ENCODE measurements around the gene MED17.

The MED17 gene

DNA sequence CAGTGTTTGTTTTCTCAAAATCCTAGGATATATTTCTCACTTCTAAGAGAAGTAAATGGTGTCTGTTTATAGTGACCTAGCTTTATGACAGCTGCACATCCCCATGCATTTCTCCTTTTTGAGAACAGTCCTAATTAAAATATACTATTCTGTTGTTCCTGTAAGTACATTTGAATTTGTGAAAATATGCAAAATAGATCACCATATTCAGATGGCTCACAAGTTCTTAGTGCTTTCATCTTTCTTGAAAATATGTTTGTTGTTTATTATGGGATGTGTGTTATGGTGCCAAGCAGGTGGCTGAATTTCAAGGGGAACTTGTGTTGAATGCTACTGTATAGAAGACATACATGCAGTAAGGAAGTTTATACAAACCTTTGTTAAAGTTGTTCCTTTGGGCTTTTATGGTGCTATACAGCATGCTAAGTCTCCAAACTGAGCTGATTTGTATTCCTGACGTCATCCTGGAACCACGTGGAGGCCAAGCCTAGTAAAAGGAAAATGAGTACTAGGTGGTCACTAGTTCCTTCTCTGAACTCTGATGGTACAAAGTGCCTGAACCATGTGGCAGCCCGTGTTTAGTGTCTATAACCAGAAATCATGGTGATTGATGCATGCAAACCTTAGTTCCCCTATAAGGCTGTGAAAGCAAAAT, 74.2 kb downstream of the MED17 start:
- no peaks in the 10 kb centered on the region for H3K36me3 ChIP-seq (ENCODE audit: control insufficient read depth, insufficient read depth, low read length)
- H3K4me3 ChIP-seq (ENCODE audit: low read depth, low read length) = no peak overlapping the region
- no peak overlapping the region for H3K9ac ChIP-seq
- no peaks in the 10 kb centered on the region for H3K9me3 ChIP-seq (ENCODE audit: control insufficient read depth, low read length)
- no peaks in the 10 kb centered on the region for H3K4me1 ChIP-seq
- no peaks in the 10 kb centered on the region for H3K27me3 ChIP-seq (ENCODE audit: control insufficient read depth, insufficient read depth, low read length)
- H3K79me2 ChIP-seq = no peaks in the 10 kb centered on the region
- TF ChIP-seq CTCF (IDR thresholded peaks at IDR 0.05) = no peak
- no peak overlapping the region for H3K4me2 ChIP-seq (ENCODE audit: low read length)
- no peak overlapping the region for H3K27ac ChIP-seq
- H2AFZ ChIP-seq = no peak overlapping the region

DNA sequence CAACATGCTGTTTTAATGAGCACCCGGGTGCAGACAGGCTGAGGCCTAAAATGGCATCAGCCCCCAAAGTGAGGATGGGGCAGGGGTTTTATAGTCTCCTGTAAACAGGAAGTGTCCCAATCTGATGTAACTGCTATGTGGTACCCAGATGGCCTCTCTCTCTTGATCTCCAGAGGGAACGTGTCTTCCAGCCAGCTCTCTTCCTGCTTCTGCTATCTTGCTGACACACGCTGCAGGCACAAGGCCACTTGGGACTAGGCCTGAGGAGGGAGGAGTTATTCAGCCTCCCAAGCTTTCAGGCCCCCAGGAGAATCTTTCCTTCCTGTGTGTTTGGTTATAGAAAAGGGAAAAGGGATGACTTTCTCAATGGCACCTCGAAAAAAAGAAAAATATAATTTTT, 77.7 kb downstream of the MED17 start:
- Histone ChIP-seq H3K27ac (no peak overlapping the region), H3K9me3 (ENCODE audit: control insufficient read depth, low read length) (no peaks in the 10 kb centered on the region), H3K4me3 (ENCODE audit: low read depth, low read length) (no peak overlapping the region), H3K36me3 (ENCODE audit: control insufficient read depth, insufficient read depth, low read length) (no peaks in the 10 kb centered on the region), H3K9ac (no peak overlapping the region), H3K4me2 (ENCODE audit: low read length) (no peak overlapping the region), H3K4me1 (no peaks in the 10 kb centered on the region), H3K27me3 (ENCODE audit: control insufficient read depth, insufficient read depth, low read length) (no peaks in the 10 kb centered on the region), H2AFZ (no peak overlapping the region), H3K79me2 (no peaks in the 10 kb centered on the region)
- TF ChIP-seq CTCF (IDR thresholded peaks at IDR 0.05) = no peak

Measured in parathyroid adenoma (tissue), 2 donors.